OCI-LY1 (cell line): ENCODE measurements around the gene IMPG2.

Source experiments
- H2AFZ ChIP-seq: fragments of 200-600 bp; sonication (generic), shearing (Covaris generic); 2 replicates; pipeline ENCODE4 v1.6.0; 2014; ENCODE audit warnings: antibody characterized with exemption, mild to moderate bottlenecking, low read length
- H3F3A ChIP-seq: fragments of 200-600 bp; sonication (generic), shearing (Covaris generic); 2 replicates; pipeline ENCODE4 v1.6.0; 2014; ENCODE audit warnings: mild to moderate bottlenecking, antibody characterized with exemption, low read length, moderate library complexity; ENCODE audit not compliant: insufficient read depth
- H3K27ac ChIP-seq: fragments of 200-600 bp; sonication (generic); 2 replicates; pipeline ENCODE4 v1.5.1; 2014; ENCODE audit warnings: low read length, mixed run types, mild to moderate bottlenecking, low read depth; ENCODE audit not compliant: poor library complexity, severe bottlenecking
- H3K27me3 ChIP-seq: fragments of 200-600 bp; sonication (generic); 2 replicates; pipeline ENCODE4 v1.6.0; 2014; ENCODE audit warnings: antibody characterized with exemption, mild to moderate bottlenecking, low read length, moderate library complexity; ENCODE audit not compliant: insufficient read depth
- H3K36me3 ChIP-seq: fragments of 200-600 bp; sonication (generic); 2 replicates; pipeline ENCODE4 v1.6.1; 2014; ENCODE audit warnings: mild to moderate bottlenecking, antibody characterized with exemption, low read length, moderate library complexity, mixed read lengths; ENCODE audit not compliant: insufficient read depth
- H3K4me1 ChIP-seq: fragments of 200-600 bp; sonication (generic); 2 replicates; pipeline ENCODE4 v1.5.1; 2014; ENCODE audit warnings: mild to moderate bottlenecking, low read length, moderate library complexity; ENCODE audit not compliant: insufficient read depth, severe bottlenecking
- H3K4me2 ChIP-seq: fragments of 200-600 bp; sonication (generic), shearing (Covaris generic); 2 replicates; pipeline ENCODE4 v1.6.1; 2014; ENCODE audit warnings: low read length
- H3K4me3 ChIP-seq: fragments of 200-600 bp; sonication (generic); 2 replicates; pipeline ENCODE4 v1.5.1; 2014; ENCODE audit warnings: low read length, low read depth, mild to moderate bottlenecking, mixed read lengths; ENCODE audit not compliant: poor library complexity, severe bottlenecking
- H3K79me2 ChIP-seq: fragments of 200-600 bp; shearing (Covaris generic); 2 replicates; pipeline ENCODE4 v1.6.1; 2016; ENCODE audit warnings: mixed run types, low read length, mixed read lengths; ENCODE audit not compliant: insufficient read depth
- H3K9ac ChIP-seq: fragments of 200-600 bp; sonication (generic), shearing (Covaris generic); 2 replicates; pipeline ENCODE4 v1.6.1; 2014; ENCODE audit warnings: mild to moderate bottlenecking, low read length, mixed read lengths
- H3K9me2 ChIP-seq: fragments of 200-600 bp; sonication (generic), shearing (Covaris generic); 2 replicates; pipeline ENCODE4 v1.6.1; 2014; ENCODE audit warnings: low read depth, mild to moderate bottlenecking, low read length, mixed read lengths
- H3K9me3 ChIP-seq: fragments of 200-600 bp; shearing (Covaris generic); 2 replicates; pipeline ENCODE4 v1.6.1; 2014; ENCODE audit warnings: low read length, mixed read lengths
- H4K20me1 ChIP-seq: fragments of 200-600 bp; sonication (generic), shearing (Covaris generic); 2 replicates; pipeline ENCODE4 v1.6.0; 2016; ENCODE audit warnings: mild to moderate bottlenecking, low read length; ENCODE audit not compliant: insufficient read depth
- EZH2 ChIP-seq: fragments of 200-600 bp; sonication (generic), shearing (Covaris generic); IDR thresholded peaks from 2 replicates; pipeline ENCODE4 v1.8.0; 2017; ENCODE audit warnings: borderline replicate concordance, mixed run types, mild to moderate bottlenecking, antibody characterized with exemption, low read length, moderate library complexity, mixed read lengths
- TF ChIP-seq, protein P1 (sequence below): fragments of 200-600 bp; sonication (generic), shearing (Covaris generic); IDR thresholded peaks from 2 replicates; pipeline ENCODE4 v1.5.1; 2017; ENCODE audit warnings: mild to moderate bottlenecking, antibody characterized with exemption, low read length, moderate library complexity, mixed read lengths

IMPG2 gene

GRCh38 chr3:101300073-101300472 lies 20.3 kb downstream of the IMPG2 start:
- no peak overlapping the region for H3K27ac ChIP-seq
- H3K36me3 ChIP-seq: no peaks in the 10 kb centered on the region
- no peaks in the 10 kb centered on the region for H3K79me2 ChIP-seq
- H3K9me3 ChIP-seq: no peaks in the 10 kb centered on the region
- H3K9ac ChIP-seq: no peak overlapping the region
- no peak overlapping the region for H2AFZ ChIP-seq
- H3F3A ChIP-seq: no peaks in the 10 kb centered on the region
- H3K4me3 ChIP-seq: no peak overlapping the region
- H3K27me3 ChIP-seq: no peaks in the 10 kb centered on the region
- no peaks in the 10 kb centered on the region for H4K20me1 ChIP-seq
- TF ChIP-seq, protein P1, sequence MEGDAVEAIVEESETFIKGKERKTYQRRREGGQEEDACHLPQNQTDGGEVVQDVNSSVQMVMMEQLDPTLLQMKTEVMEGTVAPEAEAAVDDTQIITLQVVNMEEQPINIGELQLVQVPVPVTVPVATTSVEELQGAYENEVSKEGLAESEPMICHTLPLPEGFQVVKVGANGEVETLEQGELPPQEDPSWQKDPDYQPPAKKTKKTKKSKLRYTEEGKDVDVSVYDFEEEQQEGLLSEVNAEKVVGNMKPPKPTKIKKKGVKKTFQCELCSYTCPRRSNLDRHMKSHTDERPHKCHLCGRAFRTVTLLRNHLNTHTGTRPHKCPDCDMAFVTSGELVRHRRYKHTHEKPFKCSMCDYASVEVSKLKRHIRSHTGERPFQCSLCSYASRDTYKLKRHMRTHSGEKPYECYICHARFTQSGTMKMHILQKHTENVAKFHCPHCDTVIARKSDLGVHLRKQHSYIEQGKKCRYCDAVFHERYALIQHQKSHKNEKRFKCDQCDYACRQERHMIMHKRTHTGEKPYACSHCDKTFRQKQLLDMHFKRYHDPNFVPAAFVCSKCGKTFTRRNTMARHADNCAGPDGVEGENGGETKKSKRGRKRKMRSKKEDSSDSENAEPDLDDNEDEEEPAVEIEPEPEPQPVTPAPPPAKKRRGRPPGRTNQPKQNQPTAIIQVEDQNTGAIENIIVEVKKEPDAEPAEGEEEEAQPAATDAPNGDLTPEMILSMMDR: no peak
- no peak for TF ChIP-seq EZH2
- no peaks in the 10 kb centered on the region for H3K9me2 ChIP-seq
- no peaks in the 10 kb centered on the region for H3K4me1 ChIP-seq
- no peak overlapping the region for H3K4me2 ChIP-seq

DNA sequence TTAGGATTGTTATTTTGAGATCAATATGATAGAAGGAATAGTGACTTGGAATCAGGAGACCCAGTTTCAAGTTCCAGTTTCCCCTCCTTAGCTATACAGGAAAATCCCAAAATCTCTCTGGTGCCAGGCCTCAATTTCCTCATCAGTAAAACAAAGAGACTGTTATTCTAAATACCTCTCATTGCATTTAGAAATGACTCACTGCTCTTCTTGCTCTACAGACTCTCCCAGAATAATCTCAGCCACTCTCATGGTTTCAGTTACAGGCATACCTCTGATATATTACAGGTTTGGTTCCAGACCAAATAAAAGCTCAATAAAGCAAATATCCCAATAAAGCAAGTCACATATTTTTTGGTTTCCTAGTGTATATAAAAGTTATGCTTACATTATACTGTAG lies 28.3 kb downstream of the IMPG2 start:
- Histone ChIP-seq H3K27ac (no peak overlapping the region), H3K36me3 (no peaks in the 10 kb centered on the region), H3K9me2 (no peaks in the 10 kb centered on the region), H3K4me1 (no peaks in the 10 kb centered on the region), H4K20me1 (no peaks in the 10 kb centered on the region), H3F3A (no peaks in the 10 kb centered on the region), H3K9ac (no peak overlapping the region), H3K27me3 (no peaks in the 10 kb centered on the region), H2AFZ (no peak overlapping the region), H3K9me3 (no peaks in the 10 kb centered on the region), H3K79me2 (no peaks in the 10 kb centered on the region), H3K4me3 (no peak overlapping the region), H3K4me2 (no peak overlapping the region)
- no peak for TF ChIP-seq EZH2
- TF ChIP-seq, protein P1: no peak

GRCh38 chr3:101288294-101288693 lies 32.1 kb downstream of the IMPG2 start:
- H3K9me3 ChIP-seq: no peaks in the 10 kb centered on the region
- H3K4me2 ChIP-seq: no peak overlapping the region
- H2AFZ ChIP-seq: no peak overlapping the region
- no peak overlapping the region for H3K4me3 ChIP-seq
- no peak for TF ChIP-seq EZH2
- TF ChIP-seq, protein P1: no peak
- H3K9ac ChIP-seq: no peak overlapping the region
- H3K27me3 ChIP-seq: no peaks in the 10 kb centered on the region
- no peaks in the 10 kb centered on the region for H3F3A ChIP-seq
- H3K36me3 ChIP-seq: no peaks in the 10 kb centered on the region
- H3K27ac ChIP-seq: no peak overlapping the region
- H3K4me1 ChIP-seq: no peaks in the 10 kb centered on the region
- H3K79me2 ChIP-seq: no peaks in the 10 kb centered on the region
- H3K9me2 ChIP-seq: no peaks in the 10 kb centered on the region
- H4K20me1 ChIP-seq: no peaks in the 10 kb centered on the region
